A549 (cell line): ENCODE data around the gene IFT25. TPM values are rescaled to one million over a fixed set of nuclear protein-coding genes. Genes with fewer than 3 reads are reported as not detected.

Source experiments
- ATAC-seq, 2 experiments: fragments of 200-7000 bp in 1 of 2; fragments of >200 bp in 1 of 2; cut with Nextera tagmentation in 1 of 2; cut with Tn5 transposase in 1 of 2; 3 replicates each; pipeline versions ENCODE4 v1.8.0 to v1.9.1; 2018 to 2020; ENCODE audit warnings: mild to moderate bottlenecking in 1 of 2, moderate library complexity in 1 of 2
- CTCF ChIA-PET: fragments of 300-600 bp; sonication (Branson Sonifier 250); formaldehyde crosslinking; extraction: SDS; loops from one replicate; lab custom pipeline; 2021; ENCODE audit warnings: antibody characterized with exemption, inconsistent platforms; lab: Yijun Ruan, JAX
- POLR2A ChIA-PET: fragments of 350-600 bp; formaldehyde crosslinking; extraction: SDS; loops from one replicate; lab custom pipeline; 2021; ENCODE audit warnings: antibody characterized with exemption, inconsistent platforms; lab: Yijun Ruan, JAX
- DNase-seq, 2 experiments: peaks; one replicate each; pipeline versions ENCODE4 v3.0.0 to v3.0.0-alpha.2; 2011 to 2016; ENCODE audit warnings: low read depth in 1 of 2, low spot score in 1 of 2
- FAIRE-seq: peaks from 2 replicates; lab custom pipeline; 2011; peaks lifted over from hg19 to GRCh38; lab: Jason Lieb, UNC
- H3K27ac ChIP-seq, 2 experiments: fragments of >200 bp; sonication (Bioruptor Twin); formaldehyde crosslinking; 3 replicates each; pipeline ENCODE4 v1.5.1; 2016 to 2017
- H3K4me1 ChIP-seq: fragments of >200 bp; sonication (Bioruptor Twin); formaldehyde crosslinking; 3 replicates; pipeline ENCODE4 v1.6.1; 2016
- H3K4me2 ChIP-seq: fragments of >200 bp; sonication (Bioruptor Twin); formaldehyde crosslinking; 3 replicates; pipeline ENCODE4 v1.6.1; 2016
- H3K4me3 ChIP-seq: fragments of >200 bp; sonication (Bioruptor Twin); formaldehyde crosslinking; 3 replicates; pipeline ENCODE4 v1.5.1; 2016
- H3K9me3 ChIP-seq: fragments of >200 bp; sonication (Bioruptor Twin); formaldehyde crosslinking; 3 replicates; pipeline ENCODE4 v1.6.1; 2016
- BHLHE40 ChIP-seq: IDR thresholded peaks from 2 replicates; pipeline ENCODE4 v1.6.1; 2012; ENCODE audit warnings: low read depth, low read length, inconsistent platforms
- CBX2 ChIP-seq: fragments of 200-600 bp; sonication (generic); IDR thresholded peaks from 2 replicates; pipeline ENCODE4 v1.6.1; 2016; ENCODE audit warnings: low read depth, mild to moderate bottlenecking, borderline replicate concordance
- CBX8 ChIP-seq: fragments of 200-600 bp; sonication (generic); IDR thresholded peaks from 2 replicates; pipeline ENCODE4 v1.6.1; 2016
- CEBPB ChIP-seq, 2 experiments: fragments of >200 bp in 1 of 2; sonication (Bioruptor Twin) in 1 of 2; formaldehyde crosslinking in 1 of 2; IDR thresholded peaks; 2 replicates each; pipeline ENCODE4 v1.6.1; 2012 to 2016
- CHD4 ChIP-seq: fragments of 200-600 bp; sonication (generic); IDR thresholded peaks from 2 replicates; pipeline ENCODE4 v1.6.1; 2016; ENCODE audit warnings: antibody characterized with exemption, mild to moderate bottlenecking, borderline replicate concordance
- EHF ChIP-seq: fragments of 250-450 bp; sonication (Bioruptor Pico); IDR thresholded peaks from 2 replicates; pipeline ENCODE4 v1.5.0; 2020; ENCODE audit warnings: mild to moderate bottlenecking
- ELK1 ChIP-seq: fragments of 150-350 bp; IDR thresholded peaks from 2 replicates; pipeline ENCODE4 v1.6.1; 2014; ENCODE audit warnings: low read depth, mild to moderate bottlenecking, low read length
- FOSB ChIP-seq: fragments of 250-450 bp; sonication (Bioruptor Pico); IDR thresholded peaks from 2 replicates; pipeline ENCODE4 v1.5.0; 2020; ENCODE audit warnings: mild to moderate bottlenecking, moderate library complexity
- FOSL2 ChIP-seq, 2 experiments: fragments of 450-650 bp in 1 of 2; fragments of >200 bp in 1 of 2; sonication (Bioruptor Twin) in 1 of 2; formaldehyde crosslinking; IDR thresholded peaks; 2 replicates each; pipeline versions ENCODE4 v1.5.0 to v1.6.1; 2016 to 2020; ENCODE audit warnings: mild to moderate bottlenecking in 1 of 2, moderate library complexity in 1 of 2
- FOXS1 ChIP-seq: fragments of 250-450 bp; sonication (Bioruptor Pico); IDR thresholded peaks from 2 replicates; pipeline ENCODE4 v1.5.0; 2020; ENCODE audit warnings: mild to moderate bottlenecking, moderate library complexity
- HEYL ChIP-seq: fragments of 250-450 bp; sonication (Bioruptor Pico); IDR thresholded peaks from 2 replicates; pipeline ENCODE4 v1.8.0; 2021; ENCODE audit warnings: mild to moderate bottlenecking, moderate library complexity
- HOXB13 ChIP-seq: fragments of 250-450 bp; sonication (Bioruptor Pico); IDR thresholded peaks from 2 replicates; pipeline ENCODE4 v1.5.0; 2020; ENCODE audit warnings: low read depth, mild to moderate bottlenecking, moderate library complexity
- KDM5A ChIP-seq: fragments of 200-600 bp; sonication (generic); IDR thresholded peaks from 2 replicates; pipeline ENCODE4 v1.6.1; 2016; ENCODE audit warnings: antibody characterized with exemption, mild to moderate bottlenecking
- MAX ChIP-seq: IDR thresholded peaks from 2 replicates; pipeline ENCODE4 v1.6.1; 2012
- MYC ChIP-seq: IDR thresholded peaks from 2 replicates; pipeline ENCODE4 v1.6.1; 2012; ENCODE audit warnings: mild to moderate bottlenecking, inconsistent platforms, low read length, improper control_type of control experiment, borderline replicate concordance
- NFE2L2 ChIP-seq: fragments of 150-350 bp; conservative IDR thresholded peaks from 2 replicates; pipeline ENCODE4 v1.6.1; 2014; ENCODE audit warnings: low read length
- NPAS2 ChIP-seq: fragments of 250-450 bp; sonication (Bioruptor Pico); IDR thresholded peaks from 2 replicates; pipeline ENCODE4 v1.8.0; 2022; ENCODE audit warnings: mild to moderate bottlenecking, moderate library complexity, borderline replicate concordance
- PHF8 ChIP-seq: fragments of 200-600 bp; sonication (generic); IDR thresholded peaks from 2 replicates; pipeline ENCODE4 v1.6.1; 2016; ENCODE audit warnings: low read depth, mild to moderate bottlenecking, antibody characterized with exemption, moderate library complexity, borderline replicate concordance
- POLR2A ChIP-seq: IDR thresholded peaks from 2 replicates; pipeline ENCODE4 v1.6.1; 2012; ENCODE audit warnings: mild to moderate bottlenecking, low read length
- RARB ChIP-seq: fragments of 250-450 bp; sonication (Bioruptor Pico); IDR thresholded peaks from 2 replicates; pipeline ENCODE4 v1.8.0; 2021; ENCODE audit warnings: mild to moderate bottlenecking, moderate library complexity
- RCOR1 ChIP-seq: fragments of 150-350 bp; IDR thresholded peaks from 2 replicates; pipeline ENCODE4 v1.6.1; 2014; ENCODE audit warnings: antibody characterized with exemption, low read length, low read depth
- RNF2 ChIP-seq: fragments of 200-600 bp; sonication (generic); IDR thresholded peaks from 2 replicates; pipeline ENCODE4 v1.6.1; 2016; ENCODE audit warnings: low read depth, mild to moderate bottlenecking, antibody characterized with exemption, moderate library complexity, borderline replicate concordance
- TFCP2L1 ChIP-seq: fragments of 250-450 bp; sonication (Bioruptor Pico); IDR thresholded peaks from 2 replicates; pipeline ENCODE4 v1.5.0; 2021; ENCODE audit warnings: mild to moderate bottlenecking
- USF2 ChIP-seq: fragments of 450-650 bp; IDR thresholded peaks from 2 replicates; pipeline ENCODE4 v1.6.1; 2014; ENCODE audit warnings: antibody characterized with exemption
- ZSCAN20 ChIP-seq: fragments of 250-450 bp; sonication (Bioruptor Pico); IDR thresholded peaks from 2 replicates; pipeline ENCODE4 v1.8.0; 2022; ENCODE audit warnings: mild to moderate bottlenecking, moderate library complexity
- WGBS: methylation state at CpG from one replicate; pipeline ENCODE4 v1.1.6; 2017; ENCODE audit errors: missing lambda C conversion rate; 5-methylcytosine and 5-hydroxymethylcytosine counted together
- polyA plus RNA-seq, 4 experiments: library from polyadenylated mRNA; depleted of rRNA in 3 of 4; stranded (reverse); fragments of >200 nt; fragmentation: RNase III in 1 of 4; extraction: RNeasy Plus Mini Kit Qiagen cat#74134 plus additional on column Dnase treatment in 1 of 4; gene quantifications; 2 replicates in 3 of 4; 3 replicates in 1 of 4; pipeline ENCODE4 v1.2.3, GENCODE V29; 2011 to 2017
- TF ChIP-seq, protein P1 (sequence below): fragments of 250-450 bp; sonication (Bioruptor Pico); IDR thresholded peaks from 2 replicates; pipeline ENCODE4 v1.5.0; 2020; ENCODE audit warnings: low read depth, mild to moderate bottlenecking, moderate library complexity
- TF ChIP-seq, protein P2 (sequence below): IDR thresholded peaks from 2 replicates; pipeline ENCODE4 v1.6.1; 2012
- TF ChIP-seq, protein P3 (sequence below): IDR thresholded peaks from 2 replicates; pipeline ENCODE4 v1.6.1; 2012; ENCODE audit warnings: low read depth, borderline replicate concordance

IFT25 gene
- polyA plus RNA-seq, 2 of the 4 experiments (the other 2 are of a cell fraction) = 39.0 to 49.4 TPM

- Histone ChIP-seq H3K4me2 (no peak overlapping the region), H3K9me3 (peaks cover 6% of the 10 kb centered on the region; the same call in 1 of the 3 replicates), H3K4me3 (no peak overlapping the region), H3K27ac (no peak overlapping the region), H3K4me1 (no peaks in the 10 kb centered on the region)
- ATAC-seq (no peak), FAIRE-seq (no peak), DNase-seq (no peak)
- ChIA-PET POLR2A (no interaction called here), CTCF (interaction anchor here (0.8 to 1.5 kb wide), 3 partner anchors 10 to 67 kb away, joined by 3 to 4 read pairs (median 3); no protein-coding TSS in a partner anchor)
- 100% methylated on average over 2 of the region's 2 CpGs for WGBS
- TF ChIP-seq FOSB (CRISPR knock-in tag) (no peak), PHF8 (no peak), TFCP2L1 (CRISPR knock-in tag) (no peak), MYC (no peak), EHF (no peak), RNF2 (no peak), NPAS2 (CRISPR knock-in tag) (no peak), HOXB13 (CRISPR knock-in tag) (no peak), CHD4 (no peak), MAX (no peak), FOSL2 (IDR thresholded peaks at IDR 0.05) (no peak), FOSL2 (CRISPR knock-in tag; IDR thresholded peaks at IDR 0.05) (no peak), ELK1 (no peak), BHLHE40 (no peak), RARB (CRISPR knock-in tag) (no peak), KDM5A (no peak), HEYL (CRISPR knock-in tag) (no peak)
- TF ChIP-seq, protein P1, sequence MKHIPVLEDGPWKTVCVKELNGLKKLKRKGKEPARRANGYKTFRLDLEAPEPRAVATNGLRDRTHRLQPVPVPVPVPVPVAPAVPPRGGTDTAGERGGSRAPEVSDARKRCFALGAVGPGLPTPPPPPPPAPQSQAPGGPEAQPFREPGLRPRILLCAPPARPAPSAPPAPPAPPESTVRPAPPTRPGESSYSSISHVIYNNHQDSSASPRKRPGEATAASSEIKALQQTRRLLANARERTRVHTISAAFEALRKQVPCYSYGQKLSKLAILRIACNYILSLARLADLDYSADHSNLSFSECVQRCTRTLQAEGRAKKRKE (CRISPR knock-in tag) = no peak
These were observed 18.1 kb downstream of the IFT25 start for GRCh38 chr1:53927376-53927881.

- Histone ChIP-seq H3K27ac (no peak overlapping the region), H3K9me3 (no peaks in the 10 kb centered on the region), H3K4me2 (no peak overlapping the region), H3K4me1 (no peaks in the 10 kb centered on the region), H3K4me3 (no peak overlapping the region)
- ChIA-PET POLR2A (no interaction called here), CTCF (interaction anchor here (1.3 kb wide), 1 partner anchor 41 kb away, joined by 6 read pairs; no protein-coding TSS in a partner anchor)
- TF ChIP-seq USF2 (no peak), HOXB13 (CRISPR knock-in tag) (no peak), BHLHE40 (no peak), ZSCAN20 (CRISPR knock-in tag) (no peak), RCOR1 (no peak), CBX2 (no peak), CBX8 (no peak), NFE2L2 (no peak), CEBPB (IDR thresholded peaks at IDR 0.05) (no peak), POLR2A (no peak), FOXS1 (no peak)
- TF ChIP-seq, protein P2, sequence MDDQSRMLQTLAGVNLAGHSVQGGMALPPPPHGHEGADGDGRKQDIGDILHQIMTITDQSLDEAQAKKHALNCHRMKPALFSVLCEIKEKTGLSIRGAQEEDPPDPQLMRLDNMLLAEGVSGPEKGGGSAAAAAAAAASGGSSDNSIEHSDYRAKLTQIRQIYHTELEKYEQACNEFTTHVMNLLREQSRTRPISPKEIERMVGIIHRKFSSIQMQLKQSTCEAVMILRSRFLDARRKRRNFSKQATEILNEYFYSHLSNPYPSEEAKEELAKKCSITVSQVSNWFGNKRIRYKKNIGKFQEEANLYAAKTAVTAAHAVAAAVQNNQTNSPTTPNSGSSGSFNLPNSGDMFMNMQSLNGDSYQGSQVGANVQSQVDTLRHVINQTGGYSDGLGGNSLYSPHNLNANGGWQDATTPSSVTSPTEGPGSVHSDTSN = no peak
- TF ChIP-seq, protein P3, sequence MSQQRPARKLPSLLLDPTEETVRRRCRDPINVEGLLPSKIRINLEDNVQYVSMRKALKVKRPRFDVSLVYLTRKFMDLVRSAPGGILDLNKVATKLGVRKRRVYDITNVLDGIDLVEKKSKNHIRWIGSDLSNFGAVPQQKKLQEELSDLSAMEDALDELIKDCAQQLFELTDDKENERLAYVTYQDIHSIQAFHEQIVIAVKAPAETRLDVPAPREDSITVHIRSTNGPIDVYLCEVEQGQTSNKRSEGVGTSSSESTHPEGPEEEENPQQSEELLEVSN = no peak
- ATAC-seq (no peak), FAIRE-seq (no peak), DNase-seq (no peak)
- 74% methylated on average over 3 of the region's 3 CpGs for WGBS
These were observed 25.8 kb downstream of the IFT25 start for GRCh38 chr1:53919675-53920066.
